GM12875 (cell line): ENCODE data around the gene CARD14.

Source experiments
- H3K4me3 ChIP-seq: one replicate; pipeline ENCODE4 v1.5.1; 2011; ENCODE audit warnings: low read depth, low read length, control low read depth
- TF ChIP-seq, protein P1 (sequence below): IDR thresholded peaks from 2 replicates; pipeline ENCODE4 v1.5.1; 2011; ENCODE audit warnings: low read depth, mild to moderate bottlenecking, control low read depth, inconsistent platforms, low read length, moderate library complexity, borderline replicate concordance; ENCODE audit not compliant: insufficient read depth

The CARD14 gene

GRCh38 chr17:80214878-80215210, 45.0 kb downstream of the CARD14 start:
- no peak overlapping the region for H3K4me3 ChIP-seq
- TF ChIP-seq, protein P1, sequence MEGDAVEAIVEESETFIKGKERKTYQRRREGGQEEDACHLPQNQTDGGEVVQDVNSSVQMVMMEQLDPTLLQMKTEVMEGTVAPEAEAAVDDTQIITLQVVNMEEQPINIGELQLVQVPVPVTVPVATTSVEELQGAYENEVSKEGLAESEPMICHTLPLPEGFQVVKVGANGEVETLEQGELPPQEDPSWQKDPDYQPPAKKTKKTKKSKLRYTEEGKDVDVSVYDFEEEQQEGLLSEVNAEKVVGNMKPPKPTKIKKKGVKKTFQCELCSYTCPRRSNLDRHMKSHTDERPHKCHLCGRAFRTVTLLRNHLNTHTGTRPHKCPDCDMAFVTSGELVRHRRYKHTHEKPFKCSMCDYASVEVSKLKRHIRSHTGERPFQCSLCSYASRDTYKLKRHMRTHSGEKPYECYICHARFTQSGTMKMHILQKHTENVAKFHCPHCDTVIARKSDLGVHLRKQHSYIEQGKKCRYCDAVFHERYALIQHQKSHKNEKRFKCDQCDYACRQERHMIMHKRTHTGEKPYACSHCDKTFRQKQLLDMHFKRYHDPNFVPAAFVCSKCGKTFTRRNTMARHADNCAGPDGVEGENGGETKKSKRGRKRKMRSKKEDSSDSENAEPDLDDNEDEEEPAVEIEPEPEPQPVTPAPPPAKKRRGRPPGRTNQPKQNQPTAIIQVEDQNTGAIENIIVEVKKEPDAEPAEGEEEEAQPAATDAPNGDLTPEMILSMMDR = no peak

DNA sequence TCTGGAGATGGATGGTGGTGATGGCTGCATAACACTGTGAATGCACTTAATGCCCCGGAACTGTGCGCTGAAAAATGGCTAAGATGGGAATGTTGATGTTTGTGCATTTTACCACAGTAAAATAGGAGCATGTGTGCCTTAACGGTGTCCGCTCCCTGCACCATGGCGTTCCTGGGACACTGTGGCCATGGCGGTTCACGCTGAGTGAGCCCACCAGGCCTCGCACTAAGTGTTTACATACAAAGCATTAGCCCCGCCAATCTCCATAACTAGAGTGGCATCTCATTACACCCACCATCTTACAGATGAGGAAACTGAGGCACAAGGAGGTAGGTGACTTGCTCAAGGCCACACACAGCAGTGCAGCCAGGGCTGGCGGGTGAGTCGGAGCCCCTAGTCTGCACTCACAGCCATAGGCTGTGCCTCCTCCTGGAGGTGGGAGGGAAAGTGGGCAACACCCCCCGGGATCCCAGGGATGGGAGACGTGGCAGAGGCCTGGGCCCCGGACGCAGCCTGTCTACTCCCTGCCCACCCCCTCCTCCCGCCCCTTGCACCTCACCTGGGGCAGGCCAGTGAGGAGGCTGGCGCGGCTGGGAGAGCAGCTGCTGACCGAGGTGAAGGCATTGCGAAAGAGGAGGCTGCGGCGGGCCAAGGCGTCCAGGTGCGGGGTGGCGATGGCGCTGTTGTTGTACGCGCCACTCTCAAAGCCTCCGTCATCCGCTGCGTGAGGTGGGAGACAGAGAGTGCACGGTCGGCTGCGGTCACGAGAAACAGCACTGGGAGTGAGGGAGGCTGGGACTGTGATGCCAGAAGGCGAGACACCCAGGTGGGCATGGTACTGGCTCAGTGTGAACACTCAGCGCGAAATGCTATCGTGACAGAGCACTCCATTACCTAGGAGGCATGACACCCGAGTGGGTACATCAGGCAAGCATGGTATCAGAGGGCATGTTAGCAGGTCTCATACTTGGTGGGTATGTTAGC, 46.9 kb downstream of the CARD14 start:
- TF ChIP-seq, protein P1 = no peak
- no peak overlapping the region for H3K4me3 ChIP-seq

DNA sequence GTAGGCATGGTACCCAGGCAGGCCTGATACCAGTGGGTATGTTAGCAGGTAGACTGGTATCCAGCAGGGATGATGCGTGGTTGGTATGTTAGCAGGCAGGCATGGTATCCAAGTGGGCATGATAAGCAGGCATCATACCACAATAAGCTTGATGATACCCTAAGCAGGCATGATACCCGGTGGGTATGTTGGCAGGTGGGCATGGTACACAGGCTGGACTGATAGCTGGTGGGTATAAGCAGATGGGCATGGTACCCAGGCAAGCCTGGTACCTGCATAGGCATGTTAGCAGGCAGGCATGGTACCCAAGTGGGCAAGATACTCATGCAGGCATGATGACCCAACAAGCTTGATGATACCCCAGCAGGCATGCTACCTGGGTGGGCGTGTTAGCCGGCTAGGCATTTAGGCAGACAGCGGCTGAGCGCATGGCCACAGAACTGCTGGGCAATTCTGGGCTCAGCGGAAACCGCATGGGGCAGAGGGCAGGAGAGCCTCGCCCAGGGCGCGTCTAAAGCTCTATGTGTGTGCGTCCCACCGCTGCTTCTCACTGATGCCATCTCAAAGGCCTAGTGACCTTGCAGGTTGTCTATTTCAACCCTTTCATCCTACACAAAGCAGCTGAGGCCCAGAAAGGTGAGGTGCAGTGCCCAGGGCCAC, 48.0 kb downstream of the CARD14 start:
- no peak overlapping the region for H3K4me3 ChIP-seq
- TF ChIP-seq, protein P1 = no peak

- no peak overlapping the region for H3K4me3 ChIP-seq
- TF ChIP-seq, protein P1 = no peak
Measured at GRCh38 chr17:80218391-80218790, 48.6 kb downstream of the CARD14 start.

DNA sequence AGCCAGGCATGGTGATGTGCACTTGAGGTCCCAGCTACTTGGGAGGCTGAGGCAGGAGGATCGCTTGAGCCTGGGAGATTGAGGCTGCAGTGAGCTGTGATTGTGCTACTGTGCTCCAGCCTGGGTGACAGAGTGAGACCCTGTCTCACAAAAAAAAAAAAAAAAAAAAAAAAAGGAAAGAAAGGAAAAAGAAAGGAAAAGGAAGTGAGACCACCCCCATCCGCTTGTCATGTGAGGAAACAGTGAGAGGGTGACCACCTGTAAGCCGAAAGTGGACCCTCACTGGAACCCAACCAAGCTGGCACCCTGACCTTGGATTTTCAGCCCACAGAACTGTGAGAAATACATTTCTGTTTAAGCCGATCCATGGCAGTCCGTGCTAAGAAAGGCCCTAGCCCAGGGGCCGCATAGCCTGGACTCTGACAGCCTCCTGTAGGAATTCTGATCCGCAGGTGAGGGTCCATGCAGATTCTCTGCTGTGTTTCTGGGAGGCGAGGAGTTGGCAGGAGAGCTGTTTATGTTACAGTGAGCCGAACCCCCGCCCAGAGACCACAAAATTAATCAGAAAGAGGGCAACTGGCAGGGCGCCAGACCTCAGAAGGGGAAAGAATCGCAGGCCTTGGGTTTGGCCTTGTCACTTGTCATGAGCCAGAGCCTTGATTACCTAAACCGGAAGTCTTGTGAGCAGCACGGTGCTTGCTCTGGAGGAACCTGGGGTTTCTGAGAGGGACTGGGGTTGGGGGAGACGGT, 49.4 kb downstream of the CARD14 start:
- TF ChIP-seq, protein P1 = no peak
- peak overlapping the region; percentile 83 for H3K4me3 ChIP-seq

DNA sequence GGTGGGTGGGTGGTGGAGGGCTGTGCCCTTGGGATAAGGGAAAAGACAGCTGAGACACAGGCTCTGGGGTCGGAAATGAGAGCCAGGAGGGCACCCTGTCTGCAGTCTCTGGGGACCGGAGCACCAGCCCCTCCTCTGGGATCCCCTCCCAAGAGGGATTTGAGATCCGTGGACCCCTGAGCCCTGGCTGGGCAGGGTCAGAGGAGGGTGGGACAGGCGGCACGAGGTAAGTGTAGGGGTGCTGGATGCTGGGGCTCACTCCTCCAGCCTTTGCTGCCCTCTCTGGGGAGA, 49.9 kb downstream of the CARD14 start:
- peak overlapping the region; percentile 83 for H3K4me3 ChIP-seq
- TF ChIP-seq, protein P1 = no peak
